Tibial nerve (tissue), 4 donors: ENCODE data around the gene RPL3. TPM values are rescaled to one million over a fixed set of nuclear protein-coding genes. Genes with fewer than 3 reads are reported as not detected.

Experiments used
- DNase-seq, 2 donors: peaks; one replicate each; pipeline ENCODE4 v3.0.0-alpha.2; 2019; ENCODE audit warnings: low spot score in 2 of 2
- H3K27ac ChIP-seq, 4 donors: fragments of 200-600 bp; sonication (generic) in 3 of 4; one replicate each; pipeline ENCODE4 v1.5.1; 2017 to 2019; ENCODE audit warnings: mild to moderate bottlenecking in 1 of 4
- H3K27me3 ChIP-seq, 2 donors: fragments of 200-600 bp; sonication (generic) in 1 of 2; one replicate each; pipeline versions ENCODE4 v1.5.1 to v1.6.0; 2017 to 2019
- H3K36me3 ChIP-seq, 3 donors: fragments of 200-600 bp; sonication (generic); one replicate each; pipeline ENCODE4 v1.5.1; 2018 to 2019
- H3K4me1 ChIP-seq, 4 donors: fragments of 200-600 bp; sonication (generic) in 3 of 4; one replicate each; pipeline ENCODE4 v1.5.1; 2017 to 2019
- H3K4me3 ChIP-seq, 4 donors: fragments of 200-600 bp; sonication (generic) in 3 of 4; one replicate each; pipeline ENCODE4 v1.5.1; 2017 to 2019; ENCODE audit warnings: mild to moderate bottlenecking in 1 of 4, moderate library complexity in 1 of 4
- H3K9me3 ChIP-seq, 4 donors: fragments of 200-600 bp; sonication (generic) in 3 of 4; one replicate each; pipeline ENCODE4 v1.5.1; 2017 to 2019
- EP300 ChIP-seq, 2 donors: sonication (generic); formaldehyde crosslinking; IDR thresholded peaks; one replicate each; pipeline ENCODE4 v1.6.1; 2017; ENCODE audit warnings: antibody characterized with exemption in 2 of 2, mild to moderate bottlenecking in 1 of 2
- POLR2A ChIP-seq, 2 donors: fragments of 450-650 bp; IDR thresholded peaks; one replicate each; pipeline ENCODE4 v1.6.1; 2017; ENCODE audit warnings: antibody characterized with exemption in 2 of 2, mild to moderate bottlenecking in 2 of 2, moderate library complexity in 2 of 2
- WGBS, 2 donors: methylation state at CpG; one replicate each; pipeline ENCODE4 v1.1.5; 2018; 5-methylcytosine and 5-hydroxymethylcytosine counted together
- small RNA-seq: library from RNA; depleted of rRNA; stranded (forward); fragments of <200 nt; gene quantifications from one replicate; pipeline ENCODE3, GENCODE V24; 2016
- total RNA-seq, 4 donors: library from RNA; depleted of rRNA; stranded (reverse); fragments of >200 nt; gene quantifications; one replicate each; pipeline ENCODE4 v1.1.0, GENCODE V29; 2016
- TF ChIP-seq, protein P1 (sequence below), 5 experiments: fragments of 200-600 bp in 3 of 5; fragments of 450-650 bp in 2 of 5; sonication (generic) in 3 of 5; IDR thresholded peaks; one replicate each; pipeline ENCODE4 v1.5.1; 2016 to 2019; ENCODE audit warnings: antibody characterized with exemption in 5 of 5, mild to moderate bottlenecking in 3 of 5, moderate library complexity in 2 of 5

Gene RPL3
- total RNA-seq, 4 donors from 2014 or later, result 1,869 to 2,331 (median 1,970) TPM

DNA sequence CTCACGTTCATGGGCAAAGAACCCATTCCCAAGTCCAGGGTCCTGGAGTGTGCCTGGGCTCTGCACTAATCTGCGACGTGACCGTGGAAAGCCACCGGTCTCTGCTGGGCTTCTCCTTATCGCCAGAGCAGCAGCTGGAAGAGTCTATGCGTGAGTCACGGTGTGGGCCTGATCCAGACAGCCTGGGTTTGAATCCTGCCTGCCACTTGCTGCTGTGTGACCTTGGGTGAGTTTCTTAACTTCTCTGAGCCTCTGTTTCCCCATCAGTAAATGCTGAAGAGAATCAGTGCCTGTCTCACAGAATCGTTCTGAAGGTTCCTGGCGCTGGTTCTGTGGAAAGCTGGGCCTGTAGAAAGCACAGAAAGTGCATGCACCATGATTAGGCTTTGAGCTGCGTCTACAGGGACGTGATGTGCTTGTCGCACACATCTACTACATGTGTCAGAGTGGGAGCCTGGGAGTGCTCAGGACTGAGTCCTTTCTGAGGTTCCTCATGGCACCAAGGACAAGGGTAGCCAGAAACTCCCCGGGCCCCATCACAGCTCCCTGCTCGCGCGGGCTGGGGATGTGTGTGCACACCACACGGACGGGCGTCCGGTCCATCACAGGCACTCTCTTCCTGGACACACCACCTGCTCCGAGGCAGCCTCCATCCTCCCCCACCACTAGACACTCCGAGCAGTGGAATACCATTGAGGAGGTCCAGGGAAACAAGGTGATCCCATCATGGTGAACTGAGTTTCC is 54.1 kb downstream of the RPL3 start:
- Histone ChIP-seq H3K36me3 (peaks cover 0 to 4% (median 0%) of the 10 kb centered on the region in 3 donors), H3K4me1 (peaks cover 0 to 5% (median 0%) of the 10 kb centered on the region in 4 donors), H3K9me3 (peaks cover 0 to 22% (median 1%) of the 10 kb centered on the region in 4 donors), H3K4me3 (no peak overlapping the region), H3K27me3 (no peaks in the 10 kb centered on the region), H3K27ac (peak overlapping the region in 1 of 4 donors; percentile 71)
- TF ChIP-seq POLR2A (IDR thresholded peaks at IDR 0.05) (no peak), EP300 (IDR thresholded peaks at IDR 0.05) (no peak)
- TF ChIP-seq, protein P1, sequence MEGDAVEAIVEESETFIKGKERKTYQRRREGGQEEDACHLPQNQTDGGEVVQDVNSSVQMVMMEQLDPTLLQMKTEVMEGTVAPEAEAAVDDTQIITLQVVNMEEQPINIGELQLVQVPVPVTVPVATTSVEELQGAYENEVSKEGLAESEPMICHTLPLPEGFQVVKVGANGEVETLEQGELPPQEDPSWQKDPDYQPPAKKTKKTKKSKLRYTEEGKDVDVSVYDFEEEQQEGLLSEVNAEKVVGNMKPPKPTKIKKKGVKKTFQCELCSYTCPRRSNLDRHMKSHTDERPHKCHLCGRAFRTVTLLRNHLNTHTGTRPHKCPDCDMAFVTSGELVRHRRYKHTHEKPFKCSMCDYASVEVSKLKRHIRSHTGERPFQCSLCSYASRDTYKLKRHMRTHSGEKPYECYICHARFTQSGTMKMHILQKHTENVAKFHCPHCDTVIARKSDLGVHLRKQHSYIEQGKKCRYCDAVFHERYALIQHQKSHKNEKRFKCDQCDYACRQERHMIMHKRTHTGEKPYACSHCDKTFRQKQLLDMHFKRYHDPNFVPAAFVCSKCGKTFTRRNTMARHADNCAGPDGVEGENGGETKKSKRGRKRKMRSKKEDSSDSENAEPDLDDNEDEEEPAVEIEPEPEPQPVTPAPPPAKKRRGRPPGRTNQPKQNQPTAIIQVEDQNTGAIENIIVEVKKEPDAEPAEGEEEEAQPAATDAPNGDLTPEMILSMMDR (IDR thresholded peaks at IDR 0.05), result no peak
- DNase-seq, result no peak
- WGBS, 2 donors, result 94 to 95% methylated on average over 22 to 23 of the region's 23 CpGs

DNA sequence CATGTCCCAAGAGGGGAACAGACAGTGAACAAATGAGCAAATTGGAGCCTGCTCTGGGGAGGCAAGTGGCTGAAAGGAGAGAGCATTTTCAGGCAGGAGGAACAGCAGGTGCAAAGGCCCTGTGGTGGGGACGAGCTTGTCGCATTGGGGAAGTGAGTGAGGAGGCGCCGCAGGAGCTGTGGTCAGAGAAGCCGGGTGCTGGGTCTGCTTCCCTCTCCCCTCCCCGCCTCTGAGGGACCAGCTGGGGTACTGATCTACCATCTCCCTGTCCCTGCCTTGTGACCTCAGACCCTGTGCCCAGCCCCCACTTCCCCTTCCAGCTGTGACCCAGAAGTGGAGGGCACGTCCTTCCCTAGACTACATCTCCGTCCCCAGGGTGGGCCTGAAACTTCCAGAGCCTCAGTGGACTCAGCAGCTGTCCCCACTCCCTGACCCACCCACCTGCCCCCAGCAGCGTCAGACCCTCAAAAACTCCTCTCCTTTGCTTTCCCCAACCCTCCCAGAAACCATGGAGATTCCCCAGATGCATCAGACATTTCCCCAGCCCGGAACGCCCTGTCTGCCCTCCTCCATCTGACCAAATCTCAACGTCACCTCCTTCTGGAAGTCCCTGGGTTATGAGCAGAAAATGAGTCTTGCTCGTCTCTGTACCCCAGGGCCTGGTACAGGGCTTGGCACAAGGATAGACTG is 54.9 kb downstream of the RPL3 start:
- Histone ChIP-seq H3K4me1 (peaks cover 0 to 5% (median 0%) of the 10 kb centered on the region in 4 donors), H3K36me3 (peaks cover 0 to 4% (median 0%) of the 10 kb centered on the region in 3 donors), H3K4me3 (no peak overlapping the region), H3K9me3 (peaks cover 0 to 22% (median 1%) of the 10 kb centered on the region in 4 donors), H3K27me3 (no peaks in the 10 kb centered on the region), H3K27ac (peak overlapping the region in 1 of 4 donors; percentile 15)
- DNase-seq, result peak; percentile 42 to 60
- WGBS, 2 donors, result 69 to 79% methylated on average over 13 of the region's 13 CpGs
- no peak for TF ChIP-seq POLR2A (IDR thresholded peaks at IDR 0.05)
- peak in 1 of 2 donors; percentile 39 for TF ChIP-seq EP300 (IDR thresholded peaks at IDR 0.05)
- TF ChIP-seq, protein P1 (IDR thresholded peaks at IDR 0.05), result no peak

DNA sequence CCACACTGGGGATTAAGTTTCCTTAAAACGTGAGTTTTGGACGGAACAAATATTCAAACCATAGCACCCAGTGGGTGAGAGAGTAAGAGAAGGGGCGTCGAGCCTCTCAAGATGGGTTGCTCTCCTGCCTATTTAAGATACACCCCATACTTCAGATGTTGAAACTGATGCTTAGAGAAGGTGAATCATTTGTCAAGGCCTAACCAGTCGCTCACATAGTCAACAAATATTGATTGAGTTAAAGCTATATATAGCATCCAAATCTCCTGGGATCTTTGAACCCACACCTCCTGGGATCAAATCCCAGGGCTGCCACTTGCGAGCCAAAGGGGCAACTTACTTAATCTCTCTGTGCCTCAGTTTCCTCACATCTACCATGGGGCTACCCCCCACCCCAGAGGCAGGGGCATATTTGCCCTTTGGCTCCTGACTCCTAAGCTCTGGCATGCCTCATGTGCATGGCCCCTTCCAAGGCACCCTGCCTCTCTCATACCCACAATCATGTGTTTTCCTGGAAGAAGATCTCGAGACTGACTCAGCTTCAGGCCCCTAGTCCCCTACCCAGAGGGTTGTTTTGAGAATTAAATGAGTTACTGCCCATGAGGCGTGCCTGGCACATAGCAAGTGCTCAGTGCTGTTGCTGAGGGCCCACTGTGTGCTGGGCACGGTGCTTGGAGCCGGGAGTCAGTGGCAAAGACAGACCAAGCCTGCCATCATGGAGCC is 55.6 kb downstream of the RPL3 start:
- peaks cover 0 to 22% (median 1%) of the 10 kb centered on the region in 4 donors for H3K9me3 ChIP-seq
- H3K27ac ChIP-seq, result no peak overlapping the region
- H3K4me3 ChIP-seq, result no peak overlapping the region
- 81 to 94% methylated on average over 10 of the region's 10 CpGs for WGBS, 2 donors
- TF ChIP-seq EP300 (IDR thresholded peaks at IDR 0.05), result no peak
- TF ChIP-seq POLR2A (IDR thresholded peaks at IDR 0.05), result no peak
- TF ChIP-seq, protein P1 (IDR thresholded peaks at IDR 0.05), result no peak
- peaks cover 0 to 4% (median 0%) of the 10 kb centered on the region in 3 donors for H3K36me3 ChIP-seq
- peaks cover 0 to 5% (median 0%) of the 10 kb centered on the region in 4 donors for H3K4me1 ChIP-seq
- H3K27me3 ChIP-seq, result no peaks in the 10 kb centered on the region
- no peak for DNase-seq

Small RNAs within 50 kb of the gene (small RNA-seq; reads per million reads assigned to genes)
- gene SNORD43 (not detected), gene SNORD83A (7,231 reads per million, percentile 100 among the genes with 10 or more reads in this experiment), gene SNORD83B (not detected)

Other genes starting within 250 kb of the RPL3 start
- gene APOBEC3G, start 242.3 kb downstream of the RPL3 start, total RNA-seq, result 10 to 100 TPM in 2 of 4 donors, 1 to 10 TPM in 2; 6.5 to 27.5 (median 11.4) TPM
- 1 to 10 TPM in 1 of 4 donors, not detected in 3; 1.1 TPM for gene APOBEC3H, start 222.4 kb downstream of the RPL3 start, total RNA-seq
- 100 to 1,000 TPM; 189 to 264 (median 206) TPM for gene CBX7, start 166.9 kb downstream of the RPL3 start, total RNA-seq
- 10 to 100 TPM in 2 of 4 donors, 1 to 10 TPM in 2; 7.5 to 22.2 (median 10.2) TPM for gene PDGFB, start 74.6 kb downstream of the RPL3 start, total RNA-seq
- gene SYNGR1, start 30.4 kb upstream of the RPL3 start, total RNA-seq, result 10 to 100 TPM; 21.1 to 32.8 (median 25.5) TPM
- 10 to 100 TPM; 29.7 to 33.7 (median 32.0) TPM for gene TAB1, start 80.2 kb upstream of the RPL3 start, total RNA-seq
- gene MGAT3, start 137.4 kb upstream of the RPL3 start, total RNA-seq, result 10 to 100 TPM; 26.2 to 32.7 (median 32.2) TPM
- gene MIEF1, start 182.7 kb upstream of the RPL3 start, total RNA-seq, result 10 to 100 TPM; 18.0 to 38.2 (median 26.9) TPM
- gene ATF4, start 200.9 kb upstream of the RPL3 start, total RNA-seq, result 100 to 1,000 TPM; 347 to 405 (median 390) TPM
- gene RPS19BP1, start 213.1 kb upstream of the RPL3 start, total RNA-seq, result 100 to 1,000 TPM; 178 to 206 (median 197) TPM